ENCODE data around the gene TRIM25.

Gene TRIM25

GRCh38 chr17:56933151-56933745 is 19.4 kb upstream of the TRIM25 start:
- TF ChIP-seq FOXM1 (IDR thresholded peaks at IDR 0.05; ENCODE audit: borderline replicate concordance, low read depth) (no peak), ZBTB7A (IDR thresholded peaks at IDR 0.05; ENCODE audit: low read depth) (no peak), CREB1 (IDR thresholded peaks at IDR 0.05; ENCODE audit: low read depth) (no peak), CEBPB (IDR thresholded peaks at IDR 0.05) (no peak), TEAD4 (IDR thresholded peaks at IDR 0.05) (no peak), YY1 (IDR thresholded peaks at IDR 0.05; ENCODE audit: low read depth) (no peak), MAX (IDR thresholded peaks at IDR 0.05) (no peak), REST (IDR thresholded peaks at IDR 0.05; ENCODE audit: low read depth) (no peak), USF1 (IDR thresholded peaks at IDR 0.05) (no peak), TAF1 (IDR thresholded peaks at IDR 0.05; ENCODE audit: low read depth) (no peak), EGR1 (IDR thresholded peaks at IDR 0.05) (no peak), RAD21 (IDR thresholded peaks at IDR 0.05; ENCODE audit: low read depth) (no peak), TCF12 (IDR thresholded peaks at IDR 0.05; ENCODE audit: low read depth) (no peak)

GRCh38 chr17:56930739-56931337 is 17.0 kb upstream of the TRIM25 start:
- TF ChIP-seq MAX (IDR thresholded peaks at IDR 0.05) (no peak), TAF1 (IDR thresholded peaks at IDR 0.05; ENCODE audit: low read depth) (no peak), YY1 (IDR thresholded peaks at IDR 0.05; ENCODE audit: low read depth) (no peak)

- TF ChIP-seq FOXM1 (IDR thresholded peaks at IDR 0.05; ENCODE audit: borderline replicate concordance, low read depth), result no peak
- no peak for TF ChIP-seq EGR1 (IDR thresholded peaks at IDR 0.05)
- no peak for TF ChIP-seq CREB1 (IDR thresholded peaks at IDR 0.05; ENCODE audit: low read depth)
- no peak for TF ChIP-seq ZBTB7A (IDR thresholded peaks at IDR 0.05; ENCODE audit: low read depth)
- no peak for TF ChIP-seq MAX (IDR thresholded peaks at IDR 0.05)
- TF ChIP-seq RAD21 (IDR thresholded peaks at IDR 0.05; ENCODE audit: low read depth), result no peak
- no peak for TF ChIP-seq TEAD4 (IDR thresholded peaks at IDR 0.05)
- TF ChIP-seq EP300 (IDR thresholded peaks at IDR 0.05; ENCODE audit: borderline replicate concordance), result no peak
- no peak for TF ChIP-seq YY1 (IDR thresholded peaks at IDR 0.05; ENCODE audit: low read depth)
- no peak for TF ChIP-seq TAF1 (IDR thresholded peaks at IDR 0.05; ENCODE audit: low read depth)
- no peak for TF ChIP-seq TCF12 (IDR thresholded peaks at IDR 0.05; ENCODE audit: low read depth)
- no peak for TF ChIP-seq REST (IDR thresholded peaks at IDR 0.05; ENCODE audit: low read depth)
- no peak for TF ChIP-seq NFIC (IDR thresholded peaks at IDR 0.05)
- no peak for TF ChIP-seq USF1 (IDR thresholded peaks at IDR 0.05)
- TF ChIP-seq CEBPB (IDR thresholded peaks at IDR 0.05), result no peak
These were observed 15.6 kb upstream of the TRIM25 start for GRCh38 chr17:56929362-56929969.

GRCh38 chr17:56928586-56928985 is 14.7 kb upstream of the TRIM25 start:
- TF ChIP-seq FOXM1 (IDR thresholded peaks at IDR 0.05; ENCODE audit: borderline replicate concordance, low read depth) (no peak), YY1 (IDR thresholded peaks at IDR 0.05; ENCODE audit: low read depth) (no peak), NFIC (IDR thresholded peaks at IDR 0.05) (no peak), ZBTB7A (IDR thresholded peaks at IDR 0.05; ENCODE audit: low read depth) (no peak), TAF1 (IDR thresholded peaks at IDR 0.05; ENCODE audit: low read depth) (no peak), TCF12 (IDR thresholded peaks at IDR 0.05; ENCODE audit: low read depth) (no peak), RAD21 (IDR thresholded peaks at IDR 0.05; ENCODE audit: low read depth) (no peak), REST (IDR thresholded peaks at IDR 0.05; ENCODE audit: low read depth) (no peak), CEBPB (IDR thresholded peaks at IDR 0.05) (no peak), USF1 (IDR thresholded peaks at IDR 0.05) (no peak), MAX (IDR thresholded peaks at IDR 0.05) (no peak), CREB1 (IDR thresholded peaks at IDR 0.05; ENCODE audit: low read depth) (no peak), EP300 (IDR thresholded peaks at IDR 0.05; ENCODE audit: borderline replicate concordance) (no peak), TEAD4 (IDR thresholded peaks at IDR 0.05) (no peak), EGR1 (IDR thresholded peaks at IDR 0.05) (no peak)
